ENCODE results near the gene TUT4.
"Not testable (repeated sequence)": the region's sequence is repeated elsewhere in the genome, so short reads cannot be mapped to it uniquely, and the experiment has no call there.

TUT4 gene, protein sequence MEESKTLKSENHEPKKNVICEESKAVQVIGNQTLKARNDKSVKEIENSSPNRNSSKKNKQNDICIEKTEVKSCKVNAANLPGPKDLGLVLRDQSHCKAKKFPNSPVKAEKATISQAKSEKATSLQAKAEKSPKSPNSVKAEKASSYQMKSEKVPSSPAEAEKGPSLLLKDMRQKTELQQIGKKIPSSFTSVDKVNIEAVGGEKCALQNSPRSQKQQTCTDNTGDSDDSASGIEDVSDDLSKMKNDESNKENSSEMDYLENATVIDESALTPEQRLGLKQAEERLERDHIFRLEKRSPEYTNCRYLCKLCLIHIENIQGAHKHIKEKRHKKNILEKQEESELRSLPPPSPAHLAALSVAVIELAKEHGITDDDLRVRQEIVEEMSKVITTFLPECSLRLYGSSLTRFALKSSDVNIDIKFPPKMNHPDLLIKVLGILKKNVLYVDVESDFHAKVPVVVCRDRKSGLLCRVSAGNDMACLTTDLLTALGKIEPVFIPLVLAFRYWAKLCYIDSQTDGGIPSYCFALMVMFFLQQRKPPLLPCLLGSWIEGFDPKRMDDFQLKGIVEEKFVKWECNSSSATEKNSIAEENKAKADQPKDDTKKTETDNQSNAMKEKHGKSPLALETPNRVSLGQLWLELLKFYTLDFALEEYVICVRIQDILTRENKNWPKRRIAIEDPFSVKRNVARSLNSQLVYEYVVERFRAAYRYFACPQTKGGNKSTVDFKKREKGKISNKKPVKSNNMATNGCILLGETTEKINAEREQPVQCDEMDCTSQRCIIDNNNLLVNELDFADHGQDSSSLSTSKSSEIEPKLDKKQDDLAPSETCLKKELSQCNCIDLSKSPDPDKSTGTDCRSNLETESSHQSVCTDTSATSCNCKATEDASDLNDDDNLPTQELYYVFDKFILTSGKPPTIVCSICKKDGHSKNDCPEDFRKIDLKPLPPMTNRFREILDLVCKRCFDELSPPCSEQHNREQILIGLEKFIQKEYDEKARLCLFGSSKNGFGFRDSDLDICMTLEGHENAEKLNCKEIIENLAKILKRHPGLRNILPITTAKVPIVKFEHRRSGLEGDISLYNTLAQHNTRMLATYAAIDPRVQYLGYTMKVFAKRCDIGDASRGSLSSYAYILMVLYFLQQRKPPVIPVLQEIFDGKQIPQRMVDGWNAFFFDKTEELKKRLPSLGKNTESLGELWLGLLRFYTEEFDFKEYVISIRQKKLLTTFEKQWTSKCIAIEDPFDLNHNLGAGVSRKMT (N-terminal part only)

DNA sequence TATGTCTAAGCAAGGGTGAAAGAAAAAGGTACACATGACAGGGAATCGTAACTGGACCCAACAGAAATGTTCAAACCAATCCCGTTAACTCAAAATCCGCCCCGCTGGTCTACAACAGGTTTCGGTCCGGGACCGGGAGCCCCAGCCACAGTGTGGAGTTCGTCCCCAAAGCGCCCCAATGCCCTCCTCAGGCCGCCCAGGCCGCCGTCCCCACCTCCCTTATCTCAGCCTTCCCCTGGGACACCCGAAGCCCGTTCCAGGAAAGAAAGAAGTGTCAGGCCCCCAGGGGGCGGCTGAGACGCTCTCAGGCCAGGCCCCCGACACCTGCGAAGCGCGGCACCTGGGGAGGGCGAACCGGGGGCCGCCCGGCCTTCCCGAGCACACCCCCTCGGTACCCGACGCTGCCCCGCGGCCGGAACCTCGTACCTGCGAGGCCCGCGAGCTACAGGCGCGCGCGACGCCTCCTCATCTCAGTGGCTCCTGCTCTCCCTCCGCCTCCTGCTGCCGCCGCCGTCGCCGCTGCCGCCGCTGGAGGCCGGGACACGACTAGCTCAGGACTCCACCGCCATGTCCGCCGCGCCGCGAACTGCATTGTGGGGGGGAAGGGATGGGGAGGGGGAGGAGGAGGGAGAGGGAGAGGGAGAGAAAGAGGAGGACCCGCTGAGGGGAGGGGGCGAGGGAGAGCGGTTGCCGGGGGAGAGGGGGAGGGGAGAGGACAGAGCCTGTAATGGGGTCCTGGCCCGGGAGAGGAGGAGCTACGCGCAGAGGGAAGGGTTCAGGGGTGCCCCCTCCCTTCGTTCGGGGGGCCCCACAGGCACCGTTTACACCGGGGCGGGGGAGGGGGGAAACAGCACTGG is at the start of gene TUT4:
Gene TUT4, minus strand, starts transcription at position 588 of the 857 bp plus-strand sequence. CDS start 26,812 bp downstream, outside the sequence.
- DNase-seq = peak; percentile 70 to 73

- DNase-seq = peak; percentile 43
Measured at GRCh38 chr1:52601991-52602855, 49.3 kb upstream of the TUT4 start, which contains the start of gene GPX7. GPX7 (plus strand) TSS chr1:52602371; CDS start chr1:52602410, 39 bp downstream.

DNA sequence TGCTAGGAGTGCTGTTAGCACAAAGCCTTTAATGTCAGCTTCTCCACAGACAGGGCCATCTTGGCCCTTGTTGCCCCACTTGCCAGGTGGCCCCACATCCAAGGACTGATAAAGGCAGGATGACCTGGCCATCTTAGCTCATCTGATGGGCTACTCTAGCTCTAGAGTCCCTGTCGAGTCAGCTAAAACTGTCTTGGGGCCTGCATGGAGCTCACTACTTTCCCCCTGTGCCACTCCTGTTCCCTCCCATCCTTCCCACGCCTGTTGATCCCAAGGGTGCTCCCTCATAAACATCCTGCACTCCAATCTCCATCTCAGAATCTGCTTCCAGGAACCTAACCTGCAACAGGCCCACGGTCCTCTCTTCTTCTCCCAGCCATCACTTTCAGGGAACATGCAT is 48.6 kb upstream of the TUT4 start:
- no peak for DNase-seq

- DNase-seq = no peak
Measured at GRCh38 chr1:52600533-52601179, 47.8 kb upstream of the TUT4 start.

GRCh38 chr1:52599236-52599635 is 46.3 kb upstream of the TUT4 start:
- no peak for DNase-seq

DNA sequence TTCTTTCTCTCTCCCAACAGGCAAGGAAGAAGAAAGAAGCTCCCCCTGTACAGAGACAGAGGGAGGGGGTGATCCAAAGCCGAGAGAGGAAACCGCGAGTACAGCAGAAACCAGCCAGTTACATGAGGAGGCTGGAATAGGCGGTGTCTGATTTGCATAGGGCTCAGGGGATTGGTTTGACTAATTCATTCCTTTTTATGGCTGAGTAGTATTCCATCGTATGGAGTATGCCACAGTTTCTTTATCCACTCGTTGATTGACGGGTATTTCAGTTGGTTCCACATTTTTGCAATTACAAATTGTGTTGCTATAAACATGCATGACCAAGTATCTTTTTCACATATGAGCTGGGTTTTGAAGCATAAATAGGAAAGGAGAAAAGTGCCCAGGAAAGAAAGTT is 45.8 kb upstream of the TUT4 start:
- DNase-seq = no peak

DNA sequence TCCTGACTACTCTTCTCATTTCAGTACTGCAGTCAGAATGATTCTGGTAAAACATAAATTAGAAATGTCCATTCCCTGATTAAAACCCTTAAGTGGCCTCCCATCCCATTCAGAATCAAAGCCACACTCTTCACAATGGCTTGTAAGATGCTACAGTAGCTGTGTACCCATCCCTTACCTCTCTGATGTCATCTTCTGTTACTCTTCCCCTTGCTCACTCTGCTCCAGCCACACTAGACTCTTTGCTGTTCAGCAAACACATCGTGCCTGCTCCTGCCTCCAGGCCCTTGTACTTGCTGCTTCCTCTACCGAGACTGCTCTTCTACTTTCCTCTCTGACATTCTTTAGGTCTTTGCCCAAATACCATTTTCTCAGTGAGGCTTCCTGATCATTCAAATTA is 45.0 kb upstream of the TUT4 start:
- DNase-seq = no peak

DNA sequence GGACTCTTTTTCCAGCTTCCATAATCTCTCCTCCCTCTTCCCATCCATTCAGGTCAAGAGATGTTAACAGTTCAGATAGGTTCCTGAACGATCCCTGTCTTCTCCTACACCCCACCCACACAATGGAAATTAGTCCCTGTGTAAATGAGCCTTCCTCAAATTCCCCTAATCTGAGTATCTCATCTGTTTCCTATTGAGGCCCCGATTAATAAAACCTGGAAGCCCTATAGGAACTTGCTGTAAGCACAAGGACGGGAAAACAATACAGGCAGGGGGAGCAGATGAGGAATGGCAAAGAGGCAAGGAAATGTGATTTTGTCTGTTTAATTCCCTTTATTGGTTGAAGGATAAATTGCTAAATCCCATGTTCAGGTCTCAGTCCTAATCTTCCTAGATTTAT is 42.2 kb upstream of the TUT4 start:
- no peak for DNase-seq

- DNase-seq = no peak
Measured at GRCh38 chr1:52593495-52593894, 40.6 kb upstream of the TUT4 start.

DNA sequence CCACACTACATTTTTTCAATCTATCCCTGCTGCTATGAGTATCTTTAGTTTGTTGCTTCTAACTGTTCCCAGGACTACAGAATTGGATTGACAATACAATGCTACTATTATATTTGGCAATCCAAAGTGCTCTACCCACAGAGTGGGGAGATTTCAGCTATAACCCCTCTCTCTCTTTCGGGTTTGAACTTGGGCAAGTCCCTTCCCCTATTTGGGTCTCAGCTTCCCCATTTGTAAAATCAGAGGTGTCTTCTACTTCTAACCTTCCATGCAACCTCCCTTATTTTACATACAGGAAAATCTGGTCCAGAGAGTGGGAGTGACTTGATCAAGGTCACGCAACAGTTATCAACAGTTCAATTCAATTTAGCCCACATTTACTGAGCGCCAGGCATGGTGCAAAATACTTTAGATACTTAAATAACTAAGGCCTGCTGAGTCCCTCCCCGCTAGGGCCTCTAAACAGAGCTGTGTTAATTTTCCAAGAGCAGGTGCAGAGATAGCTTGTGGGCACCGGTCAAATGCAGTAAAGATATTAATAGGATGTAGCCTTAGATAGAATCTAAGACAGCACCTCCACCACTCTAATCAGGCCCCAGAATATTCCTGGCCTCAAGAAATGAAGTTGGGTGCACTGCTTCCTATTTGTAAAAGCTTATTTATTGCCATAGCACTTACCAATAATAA is 39.9 kb upstream of the TUT4 start:
- no peak for DNase-seq

DNA sequence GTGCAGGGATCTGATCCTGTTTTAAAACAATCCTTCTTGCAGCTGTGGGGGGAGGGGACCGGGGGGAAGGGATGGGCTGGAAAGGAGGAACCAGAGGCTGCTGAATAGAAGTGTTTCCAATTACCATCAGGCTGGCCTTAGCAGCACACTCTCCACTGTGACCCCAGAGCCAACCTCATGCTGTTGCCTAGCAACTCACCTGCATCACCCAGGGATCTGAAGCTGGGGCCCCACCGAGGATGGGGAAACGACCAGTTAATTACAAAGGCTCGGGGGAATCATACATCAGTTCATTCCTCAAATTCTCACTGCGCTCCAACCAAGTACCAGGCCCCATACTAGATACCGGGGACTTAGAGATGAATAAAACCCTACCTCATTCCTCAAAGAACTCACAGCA is 37.4 kb upstream of the TUT4 start:
- no peak for DNase-seq

GRCh38 chr1:52588535-52588934 is 35.6 kb upstream of the TUT4 start:
- DNase-seq = no peak

DNA sequence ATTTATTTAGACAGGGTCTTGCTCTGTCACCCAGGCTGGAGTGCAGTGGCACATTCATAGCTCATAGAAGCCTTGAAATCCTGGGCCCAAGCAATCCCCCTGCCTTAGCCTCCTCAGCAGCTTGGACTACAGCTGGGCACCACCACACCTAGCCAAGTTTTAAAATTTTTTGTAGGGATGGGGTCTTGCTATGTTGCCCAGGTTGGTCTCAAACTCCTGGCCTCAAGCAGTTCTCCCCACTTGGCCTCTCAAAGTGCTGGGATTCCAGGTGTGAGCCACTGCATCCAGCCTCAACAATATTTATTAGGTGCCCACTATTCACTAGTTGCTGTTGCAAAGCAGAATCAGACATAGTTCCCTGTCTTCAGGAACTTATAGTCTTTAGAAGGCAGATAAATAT is 35.1 kb upstream of the TUT4 start:
- no peak for DNase-seq

DNA sequence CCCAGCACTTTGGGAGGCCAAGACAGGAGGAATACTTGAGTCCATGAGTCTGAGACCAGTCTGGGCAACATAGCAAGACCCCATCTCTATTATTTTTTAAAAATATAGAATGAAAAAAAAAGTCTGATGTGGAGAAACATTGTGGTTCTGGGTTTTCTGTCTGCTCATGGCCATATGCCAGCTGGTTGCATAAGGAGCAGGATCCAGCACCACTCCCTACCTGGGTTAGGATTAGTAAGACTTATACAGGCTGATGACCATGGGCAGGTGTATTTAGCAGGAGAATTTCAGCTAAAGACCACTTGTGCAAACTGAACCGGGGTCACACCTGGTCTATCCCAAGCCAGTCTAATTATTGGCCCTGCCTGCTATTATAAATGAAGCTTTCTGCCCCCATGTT is 32.6 kb upstream of the TUT4 start:
- no peak for DNase-seq

DNA sequence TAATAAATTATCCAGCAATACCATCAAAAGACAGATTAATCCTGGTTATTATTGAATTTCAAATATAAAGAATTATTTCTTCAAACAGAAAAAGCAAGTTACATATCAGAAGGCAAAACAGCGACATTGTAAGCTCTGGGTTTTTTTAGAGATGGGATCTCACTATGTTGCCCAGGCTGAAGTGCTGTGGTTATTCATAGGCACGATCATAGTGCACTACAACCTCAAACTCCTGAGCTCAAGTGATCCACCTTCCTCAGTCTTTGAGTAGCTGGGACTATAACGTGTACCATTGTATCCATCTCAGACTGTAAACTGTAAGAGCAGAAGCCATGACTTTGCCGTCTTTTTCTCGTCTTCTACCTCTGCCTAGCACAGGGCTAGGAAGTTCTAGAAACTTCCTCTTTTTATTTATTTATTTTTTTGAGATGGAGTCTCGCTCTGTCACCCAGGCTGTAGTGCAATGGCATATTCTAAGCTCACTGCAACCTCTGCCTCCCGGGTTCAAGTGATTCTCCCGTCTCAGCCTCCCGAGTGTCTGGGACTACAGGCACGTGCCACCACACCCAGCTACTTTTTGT is 29.3 kb upstream of the TUT4 start:
- no peak for DNase-seq

DNA sequence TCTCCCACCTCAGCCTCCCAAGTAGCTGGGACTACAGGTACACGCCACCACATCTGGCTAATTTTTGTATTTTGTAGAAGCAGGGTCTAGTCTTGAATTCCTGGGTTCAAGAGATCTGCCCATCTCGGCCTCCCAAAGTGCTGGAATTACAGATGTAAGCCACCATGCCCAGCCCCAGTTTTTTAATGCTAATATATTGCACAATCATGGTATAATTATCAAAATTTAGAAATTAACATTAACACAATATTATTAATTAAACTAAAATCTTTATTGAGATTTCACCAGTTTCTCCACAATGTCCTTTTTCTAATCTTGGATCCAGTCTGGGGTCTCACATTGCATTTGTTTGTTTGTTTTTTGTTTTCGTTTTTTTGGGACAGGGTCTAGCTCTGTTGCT is 27.4 kb upstream of the TUT4 start:
- DNase-seq = no peak

DNA sequence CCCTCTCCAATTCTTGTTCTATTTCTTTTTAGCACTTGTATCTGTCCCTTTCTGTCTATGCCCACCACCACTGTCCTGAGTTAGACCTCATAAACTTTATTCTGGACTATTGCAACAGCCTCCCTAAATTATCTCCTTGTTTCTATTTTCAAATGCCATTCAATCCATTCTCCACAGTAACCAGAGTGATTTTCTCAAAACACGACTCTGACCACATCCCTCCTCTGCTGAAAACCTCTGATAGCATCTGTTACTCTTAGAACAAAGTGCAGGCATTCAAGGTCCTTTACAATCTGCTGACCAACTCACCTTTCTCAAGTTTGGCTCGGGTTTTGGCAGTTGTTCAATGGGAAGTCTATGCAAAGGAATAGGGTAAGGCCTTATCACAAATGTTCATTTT is 26.5 kb upstream of the TUT4 start:
- no peak for DNase-seq

DNA sequence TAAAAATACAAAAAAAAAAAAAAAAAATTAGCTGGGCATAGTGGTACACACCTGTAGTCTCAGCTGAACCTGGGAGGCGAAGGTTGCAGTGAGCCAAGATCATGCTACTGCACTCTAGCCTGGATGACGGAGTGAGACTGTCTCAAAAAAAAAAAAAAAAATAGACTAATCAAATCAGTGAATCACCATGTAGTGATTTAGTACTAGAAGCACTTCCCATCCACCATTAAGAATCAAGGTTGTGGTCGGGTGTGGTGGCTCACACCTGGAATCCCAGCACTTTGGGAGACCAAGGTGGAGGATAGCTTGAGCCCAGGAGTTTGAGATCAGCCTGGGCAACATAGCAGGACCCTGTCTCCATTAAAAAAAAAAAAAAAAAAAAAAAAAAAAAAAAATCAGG is 25.2 kb upstream of the TUT4 start:
- not testable (repeated sequence) for DNase-seq

- no peak for DNase-seq
Measured at GRCh38 chr1:52576074-52576473, 23.2 kb upstream of the TUT4 start.

DNA sequence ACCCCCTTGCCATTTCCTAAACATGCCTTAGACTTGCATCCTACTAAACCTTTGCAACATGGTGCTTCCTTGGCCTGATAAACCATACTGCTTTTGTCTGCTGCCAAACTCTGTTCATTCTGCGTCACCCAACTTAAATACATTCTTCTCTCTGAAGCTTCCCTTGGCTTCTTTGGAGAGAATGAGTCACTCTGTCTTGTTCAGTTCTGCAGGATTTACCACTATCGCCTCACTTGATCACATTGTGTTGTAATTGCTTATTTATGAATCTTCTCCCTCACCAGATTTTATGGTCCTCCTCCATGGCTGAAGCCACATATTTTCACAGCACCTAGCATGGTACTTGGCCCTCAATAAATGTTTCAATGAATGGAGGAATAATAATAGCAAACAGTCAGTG is 21.7 kb upstream of the TUT4 start:
- no peak for DNase-seq

All from activated CD4-positive, alpha-beta T cell treated with anti-CD3 and anti-CD28 coated beads, Interleukin-2, amount 50 U/mL, for 4 hours (primary cell).